Hindlimb muscle (tissue), 1 donor: Measurements from ENCODE around the gene IL37. TPM values are rescaled to one million over a fixed set of nuclear protein-coding genes. Genes with fewer than 3 reads are reported as not detected.
"Not testable (repeated sequence)": the region's sequence is repeated elsewhere in the genome, so short reads cannot be mapped to it uniquely, and the experiment has no call there.

Experiments
- DNase-seq: peaks from one replicate; pipeline ENCODE4 v3.0.0-alpha.2; 2013
- polyA plus RNA-seq: library from polyadenylated mRNA; unstranded; fragments of 120-200 nt; gene quantifications from one replicate; pipeline ENCODE4 v1.2.1, GENCODE V29; 2013; ENCODE audit not compliant: insufficient read length

IL37 gene
- polyA plus RNA-seq, 1 donor: not detected

- no peak for DNase-seq
Measured at GRCh38 chr2:112923967-112924338, 13.0 kb downstream of the IL37 start.

GRCh38 chr2:112924360-112924759 is 13.4 kb downstream of the IL37 start:
- DNase-seq: no peak

GRCh38 chr2:112924821-112925220 is 13.9 kb downstream of the IL37 start:
- DNase-seq: no peak

DNA sequence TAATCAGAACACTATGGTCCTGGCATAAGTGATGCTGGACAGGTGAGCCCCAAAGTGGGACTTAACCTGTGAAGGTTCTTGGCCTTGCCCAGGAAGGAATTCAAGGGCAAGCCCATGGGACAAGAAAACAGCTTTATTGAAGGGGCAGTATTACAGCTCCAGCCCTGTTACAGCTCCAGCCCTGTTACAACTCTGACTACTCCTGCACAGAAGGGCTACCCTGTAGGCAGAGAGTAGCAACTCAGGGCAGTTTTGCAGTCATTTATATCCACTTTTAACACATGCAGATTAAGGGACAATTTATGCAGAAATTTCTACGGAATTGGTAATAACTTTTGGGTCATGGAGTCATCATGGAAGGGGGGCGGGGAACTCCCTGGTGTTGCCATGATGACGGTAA is 15.7 kb downstream of the IL37 start:
- no peak for DNase-seq

- DNase-seq: no peak
Measured at GRCh38 chr2:112927745-112928144, 16.8 kb downstream of the IL37 start.

DNA sequence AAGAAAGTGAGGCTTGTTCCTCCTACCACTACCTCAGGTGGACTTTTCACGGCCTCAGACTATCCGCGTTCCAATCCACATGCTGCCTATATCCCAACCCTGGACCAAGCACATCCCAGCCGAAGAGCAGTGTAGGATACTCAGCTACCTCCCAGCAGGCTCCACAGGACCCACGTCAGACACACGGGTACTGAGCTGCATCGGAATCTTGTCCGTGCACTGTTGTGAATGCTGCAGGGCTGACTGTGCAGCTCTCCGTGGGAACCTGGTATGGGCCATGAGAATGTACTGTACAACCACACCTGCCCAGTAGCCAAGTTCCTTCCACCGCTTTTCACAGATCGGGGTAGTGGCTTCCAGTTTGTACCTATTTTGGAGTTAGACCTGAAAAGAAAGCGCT is 22.3 kb downstream of the IL37 start:
- DNase-seq: no peak

GRCh38 chr2:112934117-112934516 is 23.2 kb downstream of the IL37 start:
- DNase-seq: not testable (repeated sequence)

DNA sequence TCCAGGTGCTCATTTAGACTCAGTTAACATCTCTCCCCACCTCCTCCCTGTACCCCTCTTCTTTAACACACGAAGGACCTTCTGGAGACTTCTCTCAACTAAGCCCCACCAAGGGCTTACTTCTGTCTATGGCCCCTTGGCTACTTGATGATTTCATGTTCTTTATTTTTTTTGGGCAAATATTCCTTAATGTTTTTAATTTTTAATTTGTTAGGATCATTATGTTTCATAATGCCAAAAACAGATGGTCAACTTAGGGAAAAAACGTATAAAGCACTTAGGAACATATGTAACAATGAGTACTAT is 25.9 kb downstream of the IL37 start:
- no peak for DNase-seq

GRCh38 chr2:112938904-112939303 is 27.9 kb downstream of the IL37 start:
- no peak for DNase-seq

DNA sequence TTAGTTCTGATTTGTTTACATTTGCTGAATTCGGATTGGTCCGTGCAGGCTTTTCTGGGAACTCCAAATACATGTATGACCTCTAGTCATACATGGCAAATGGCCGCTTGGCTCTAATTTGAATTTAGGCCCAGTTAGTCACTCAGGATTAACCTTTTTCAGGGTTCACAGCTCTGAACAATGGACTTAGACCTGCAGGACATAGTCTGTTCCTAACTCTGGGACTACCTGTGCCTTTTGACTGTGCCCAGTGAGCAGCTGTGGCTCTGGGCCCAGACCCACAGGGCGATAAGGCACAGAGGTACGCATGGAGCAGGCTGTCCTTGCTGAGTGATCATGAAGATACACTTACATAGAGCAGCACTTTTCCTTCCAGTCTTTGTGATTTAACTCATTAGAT is 28.5 kb downstream of the IL37 start:
- no peak for DNase-seq

DNA sequence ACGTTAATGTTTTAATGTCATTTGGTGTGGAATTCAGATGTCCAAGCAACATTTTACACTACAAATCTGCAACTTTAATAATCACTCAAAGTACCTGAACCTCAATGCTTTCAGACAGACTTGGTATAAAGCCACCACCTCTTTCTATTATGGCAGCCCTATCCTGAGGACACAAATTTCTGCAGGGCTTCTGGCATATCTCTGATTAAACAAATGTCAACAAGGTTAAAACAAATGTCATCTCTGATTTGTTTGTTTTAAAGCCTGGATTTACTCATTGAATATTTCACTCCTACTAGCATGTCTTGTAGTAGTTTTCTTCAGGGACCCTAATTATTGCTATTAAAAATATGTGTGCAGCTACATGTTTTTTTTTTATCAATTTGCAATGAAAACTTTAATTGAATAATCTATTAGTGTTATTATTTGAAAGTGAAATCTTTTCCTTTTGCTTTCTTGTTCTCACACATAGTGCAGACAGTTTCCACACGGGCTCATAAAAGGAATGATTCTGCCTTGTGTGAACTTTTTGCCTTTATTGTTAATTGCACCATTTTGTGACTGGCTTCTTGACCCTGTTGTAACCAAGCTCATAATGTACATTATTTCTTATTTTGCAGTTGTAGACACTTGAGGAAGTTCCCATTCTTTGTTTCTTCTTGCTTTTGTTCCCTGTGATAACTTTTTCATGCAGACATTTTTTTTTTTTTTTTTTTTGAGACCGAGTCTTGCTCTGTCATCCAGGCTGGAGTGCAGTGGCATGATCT is 30.1 kb downstream of the IL37 start:
- DNase-seq: no peak

DNA sequence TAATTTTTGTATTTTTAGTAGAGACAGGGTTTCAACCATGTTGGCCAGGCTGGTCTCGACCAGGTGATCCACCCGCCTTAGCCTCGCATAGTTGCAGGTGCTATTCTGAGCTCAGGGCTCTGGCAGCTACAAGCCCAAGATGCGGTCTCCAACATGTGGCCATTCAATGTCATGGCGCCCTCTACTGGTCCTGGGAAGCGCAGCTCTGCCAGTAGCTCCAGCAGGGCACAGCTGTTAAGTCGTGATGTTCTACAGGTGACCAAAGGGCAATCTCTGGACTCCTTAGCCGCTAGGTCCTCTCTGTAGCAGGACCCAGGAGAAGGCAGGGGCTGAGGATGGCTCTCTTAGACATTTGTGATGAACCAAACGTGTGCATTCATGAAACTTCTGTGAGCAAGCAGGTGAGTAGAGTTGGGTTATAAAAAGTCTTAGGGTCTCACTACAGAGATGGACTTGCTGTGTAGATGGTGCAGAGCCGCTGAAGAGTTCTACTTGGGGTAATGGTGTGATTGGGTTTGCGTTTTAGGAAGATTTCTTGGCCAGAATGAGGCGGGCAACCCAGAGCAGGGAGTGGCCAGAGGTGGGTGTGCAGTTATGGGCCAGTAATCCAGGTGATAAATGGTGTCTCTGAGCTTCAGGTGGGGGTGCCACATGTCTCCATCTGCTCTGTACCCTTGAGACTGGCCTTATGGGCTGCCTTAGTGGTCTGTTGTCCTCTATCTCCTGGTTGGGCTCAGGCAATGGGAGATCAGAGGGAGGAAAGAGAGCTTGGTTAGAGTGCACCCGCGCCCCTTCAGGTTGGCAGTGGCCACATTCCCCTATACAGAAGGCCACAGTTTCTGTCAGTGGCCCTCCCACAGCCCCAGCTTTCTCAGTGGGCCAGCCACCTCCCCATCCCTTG is 31.0 kb downstream of the IL37 start:
- peak; percentile 42 for DNase-seq

DNA sequence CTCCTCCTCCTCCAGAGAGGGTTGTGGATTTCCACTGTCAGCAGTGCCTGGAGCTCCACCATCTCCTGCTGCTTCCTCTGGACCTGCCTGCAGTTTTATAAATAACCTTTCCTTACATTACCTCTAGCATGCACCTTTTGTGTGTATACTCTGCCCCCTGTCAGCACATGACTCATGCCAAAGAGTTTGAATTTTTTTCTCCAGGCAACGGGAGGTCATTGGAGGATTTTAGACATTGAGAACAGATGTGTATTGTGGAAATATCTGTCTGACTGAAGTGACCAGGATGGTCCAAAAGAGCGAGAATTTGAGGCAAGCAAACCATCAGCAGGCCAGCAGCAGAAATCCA is 31.7 kb downstream of the IL37 start:
- DNase-seq: no peak

GRCh38 chr2:112944971-112945370 is 34.0 kb downstream of the IL37 start:
- no peak for DNase-seq

DNA sequence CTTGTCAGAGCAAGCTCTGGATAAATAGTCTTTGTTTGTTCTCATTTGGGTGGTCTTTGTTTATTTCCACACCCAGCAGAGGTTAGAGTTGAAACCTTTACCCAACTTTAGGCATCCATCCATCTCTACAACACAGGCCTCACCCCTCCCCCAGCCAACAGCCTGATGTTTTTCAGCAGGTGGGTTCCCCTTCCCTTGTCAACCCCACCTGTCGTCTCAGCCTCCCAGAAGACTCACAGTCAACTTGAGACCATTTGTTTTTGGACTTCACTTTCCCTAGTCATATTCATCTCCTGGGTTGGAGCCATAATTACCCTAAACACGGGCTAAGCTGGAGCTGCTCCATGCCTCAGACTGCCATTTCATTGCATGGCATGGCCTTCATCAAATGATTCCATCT is 35.1 kb downstream of the IL37 start:
- DNase-seq: no peak

- no peak for DNase-seq
Measured at GRCh38 chr2:112947374-112947773, 36.4 kb downstream of the IL37 start.

- DNase-seq: no peak
Measured at GRCh38 chr2:112949456-112949855, 38.5 kb downstream of the IL37 start.

DNA sequence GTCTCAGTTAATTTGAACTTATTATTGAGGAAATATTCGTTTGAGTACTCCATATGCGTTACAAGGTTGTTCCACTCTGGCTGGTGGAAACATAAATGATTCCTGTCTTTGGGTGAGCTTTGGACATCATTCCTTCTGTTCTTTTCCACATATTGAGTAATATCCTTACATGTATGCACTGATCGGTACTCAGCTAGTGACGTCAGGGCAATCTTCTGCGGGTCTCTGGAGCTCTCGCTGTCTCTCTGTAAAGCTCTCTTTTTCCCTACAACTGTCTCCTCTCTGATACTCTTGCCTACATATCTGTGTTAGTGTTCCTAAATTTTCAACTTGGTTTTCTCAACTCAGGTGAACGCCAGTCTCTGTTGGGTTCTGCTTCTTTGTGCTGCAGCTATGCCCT is 43.4 kb downstream of the IL37 start:
- no peak for DNase-seq

GRCh38 chr2:112957511-112957910 is 46.5 kb downstream of the IL37 start:
- DNase-seq: no peak

DNA sequence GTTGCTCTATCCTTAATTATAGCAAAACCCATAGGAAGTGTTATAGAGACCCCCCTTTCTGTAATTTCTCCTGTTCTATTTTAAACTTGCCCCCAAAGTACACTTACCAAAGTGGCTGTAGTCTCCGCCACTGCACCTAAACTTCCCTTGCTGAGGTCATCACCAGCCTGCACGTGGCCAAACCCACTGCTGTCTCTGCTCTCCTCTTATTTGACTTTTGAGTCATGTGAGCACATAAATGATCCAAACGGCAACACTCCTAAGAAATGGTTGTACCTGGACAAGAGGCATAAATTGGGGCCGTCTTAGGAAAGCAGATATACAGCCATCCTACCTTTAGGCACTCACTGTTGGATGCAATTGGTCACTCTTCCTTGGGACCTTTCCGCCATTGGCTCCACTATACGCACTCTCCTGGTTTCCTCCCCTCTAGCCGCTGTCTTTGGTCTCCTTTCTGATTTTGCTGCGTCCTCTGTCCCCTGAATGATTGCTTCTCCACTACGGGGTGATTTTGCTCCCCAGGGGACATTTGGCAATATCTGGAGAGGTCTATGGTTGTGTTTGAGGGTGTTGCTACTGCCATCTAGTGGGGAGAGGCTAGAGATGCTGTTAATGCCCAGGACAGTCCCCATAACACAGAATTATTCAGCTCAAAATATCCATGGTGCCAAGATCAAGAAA is 47.6 kb downstream of the IL37 start:
- peak; percentile 36 for DNase-seq

- DNase-seq: no peak
Measured at GRCh38 chr2:112959109-112959812, 48.3 kb downstream of the IL37 start.

DNA sequence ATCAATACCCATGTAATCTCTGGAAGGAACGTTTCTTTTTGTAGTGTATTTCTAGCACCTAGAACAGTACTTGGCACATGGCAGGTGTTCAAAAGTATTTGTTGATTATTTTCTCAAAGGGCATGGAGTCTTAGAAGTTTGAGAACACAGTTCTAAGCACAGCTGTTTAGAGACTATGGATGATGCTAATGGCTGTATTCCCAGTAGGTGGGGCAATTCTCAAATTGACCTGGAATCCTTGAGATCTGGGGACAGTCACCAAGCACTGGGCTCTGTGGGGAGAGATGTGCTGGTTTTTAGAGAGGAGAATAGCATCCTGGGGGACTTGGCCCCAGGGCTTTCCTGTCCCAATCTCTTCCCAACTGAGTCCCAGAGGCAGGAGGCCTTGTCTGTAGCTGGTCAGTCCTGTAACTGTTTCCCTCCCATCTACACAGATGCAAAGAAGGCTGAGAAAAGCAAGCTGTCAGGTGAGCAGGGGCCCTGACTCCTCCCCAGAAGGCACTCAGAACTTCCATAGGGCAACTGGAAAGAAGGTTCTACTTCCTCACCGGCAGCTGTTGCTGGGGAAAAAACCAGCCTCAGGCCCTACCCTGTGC is 49.4 kb downstream of the IL37 start:
- DNase-seq: no peak
